ENCODE data around the gene RNASE11.

The RNASE11 gene

GRCh38 chr14:20587489-20588154 lies at the start of gene RNASE11:
Gene RNASE11 (minus strand): TSS chr14:20588001.
- POLR2A ChIA-PET = no interaction called here
- no peak for DNase-seq (ENCODE audit: low read depth, low spot score)
- no peak for TF ChIP-seq CTCF (IDR thresholded peaks at IDR 0.05; ENCODE audit: insufficient read depth, low read length, missing control alignments)
- H3K4me3 ChIP-seq (ENCODE audit: low read depth, low read length) = no peak within 1 kb of the TSS
- CTCF ChIA-PET = interaction anchor here (0.7 kb wide), 1 partner anchor 57 kb away, joined by 4 read pairs; no protein-coding TSS in a partner anchor

DNA sequence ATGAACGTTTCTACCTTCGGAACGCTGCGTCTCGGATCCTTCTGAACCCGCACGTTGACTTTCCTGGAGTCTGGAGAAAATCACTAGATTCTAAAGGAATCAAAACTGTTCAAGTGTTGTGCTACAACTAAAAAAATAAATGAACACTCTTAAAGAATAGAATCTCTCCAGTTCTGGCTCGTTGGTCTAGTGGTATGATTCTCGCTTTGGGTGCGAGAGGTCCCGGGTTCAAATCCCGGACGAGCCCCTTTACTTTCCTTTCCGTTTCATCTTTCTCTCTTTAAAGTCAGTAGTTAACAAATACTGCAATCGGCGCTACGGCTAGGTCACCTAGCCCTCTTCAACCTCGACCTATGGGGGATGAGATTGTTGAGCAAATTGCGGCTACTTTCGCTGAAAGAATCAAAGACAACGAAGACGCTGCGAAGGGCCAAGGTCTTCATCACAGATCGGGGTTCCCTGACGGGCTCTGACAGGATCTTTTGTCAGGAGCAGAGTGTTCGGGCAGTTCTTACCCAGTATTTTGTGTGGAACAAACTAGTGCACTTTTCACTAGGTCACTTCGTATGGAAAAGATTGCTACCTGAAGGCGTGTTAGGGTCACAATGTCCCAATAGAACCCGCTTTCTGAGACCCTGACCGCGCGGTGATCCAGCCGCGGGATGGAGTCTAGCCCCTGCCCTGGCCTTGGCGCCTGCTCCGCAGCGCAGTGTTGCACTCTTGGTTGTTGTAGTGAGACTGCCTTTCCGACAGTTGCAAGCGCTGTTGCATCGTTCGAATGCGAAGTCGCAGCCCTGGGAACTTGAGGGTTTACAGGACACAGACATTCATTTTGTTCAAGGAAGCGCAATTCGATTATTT lies 45.3 kb upstream of the RNASE11 start:
- ChIA-PET POLR2A (no interaction called here), CTCF (interaction anchor here (1.4 to 3.6 kb wide), 2 partner anchors 19 to 49 kb away, joined by 9 to 15 read pairs; no protein-coding TSS in a partner anchor)
- TF ChIP-seq CTCF (IDR thresholded peaks at IDR 0.05; ENCODE audit: insufficient read depth, low read length, missing control alignments) = no peak
- H3K4me3 ChIP-seq (ENCODE audit: low read depth, low read length) = peak overlapping the region; percentile 57
- peak; percentile 53 for DNase-seq (ENCODE audit: low read depth, low spot score)

DNA sequence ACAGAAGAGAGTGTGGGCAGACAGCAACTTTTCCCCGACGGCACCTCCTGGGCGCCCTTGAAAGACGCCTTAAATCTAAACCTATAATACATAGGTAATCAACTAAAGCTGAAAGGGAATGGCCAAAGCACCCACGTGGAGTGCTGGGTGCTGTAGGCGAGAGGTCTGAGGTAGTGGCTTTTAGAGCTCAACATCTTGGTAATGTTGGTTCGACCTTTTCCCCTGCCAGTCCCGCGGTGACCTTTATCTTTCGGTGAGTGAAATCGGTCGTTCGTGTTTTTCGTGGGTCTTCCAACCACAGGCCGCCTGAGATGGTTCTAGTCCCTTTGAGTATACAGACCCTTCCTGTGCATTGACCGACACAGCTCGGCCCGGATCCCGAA lies 44.6 kb upstream of the RNASE11 start:
- ChIA-PET CTCF (interaction anchor here (1.0 to 3.6 kb wide), 3 partner anchors 18 to 59 kb away, joined by 5 to 15 read pairs (median 9); no protein-coding TSS in a partner anchor), POLR2A (no interaction called here)
- no peak for DNase-seq (ENCODE audit: low read depth, low spot score)
- H3K4me3 ChIP-seq (ENCODE audit: low read depth, low read length) = peak overlapping the region; percentile 57
- no peak for TF ChIP-seq CTCF (IDR thresholded peaks at IDR 0.05; ENCODE audit: insufficient read depth, low read length, missing control alignments)

- no peak for DNase-seq (ENCODE audit: low read depth, low spot score)
- H3K4me3 ChIP-seq (ENCODE audit: low read depth, low read length) = peak overlapping the region; percentile 57
- no peak for TF ChIP-seq CTCF (IDR thresholded peaks at IDR 0.05; ENCODE audit: insufficient read depth, low read length, missing control alignments)
- CTCF ChIA-PET = interaction anchor here (1.0 to 3.6 kb wide), 3 partner anchors 18 to 59 kb away, joined by 5 to 15 read pairs (median 9); no protein-coding TSS in a partner anchor
- POLR2A ChIA-PET = interaction anchor here (1.7 kb wide), 1 partner anchor 289 kb away, joined by 3 read pairs; the partner anchor contains the start of gene PARP2
These were observed 44.1 kb upstream of the RNASE11 start for GRCh38 chr14:20631880-20632389.

DNA sequence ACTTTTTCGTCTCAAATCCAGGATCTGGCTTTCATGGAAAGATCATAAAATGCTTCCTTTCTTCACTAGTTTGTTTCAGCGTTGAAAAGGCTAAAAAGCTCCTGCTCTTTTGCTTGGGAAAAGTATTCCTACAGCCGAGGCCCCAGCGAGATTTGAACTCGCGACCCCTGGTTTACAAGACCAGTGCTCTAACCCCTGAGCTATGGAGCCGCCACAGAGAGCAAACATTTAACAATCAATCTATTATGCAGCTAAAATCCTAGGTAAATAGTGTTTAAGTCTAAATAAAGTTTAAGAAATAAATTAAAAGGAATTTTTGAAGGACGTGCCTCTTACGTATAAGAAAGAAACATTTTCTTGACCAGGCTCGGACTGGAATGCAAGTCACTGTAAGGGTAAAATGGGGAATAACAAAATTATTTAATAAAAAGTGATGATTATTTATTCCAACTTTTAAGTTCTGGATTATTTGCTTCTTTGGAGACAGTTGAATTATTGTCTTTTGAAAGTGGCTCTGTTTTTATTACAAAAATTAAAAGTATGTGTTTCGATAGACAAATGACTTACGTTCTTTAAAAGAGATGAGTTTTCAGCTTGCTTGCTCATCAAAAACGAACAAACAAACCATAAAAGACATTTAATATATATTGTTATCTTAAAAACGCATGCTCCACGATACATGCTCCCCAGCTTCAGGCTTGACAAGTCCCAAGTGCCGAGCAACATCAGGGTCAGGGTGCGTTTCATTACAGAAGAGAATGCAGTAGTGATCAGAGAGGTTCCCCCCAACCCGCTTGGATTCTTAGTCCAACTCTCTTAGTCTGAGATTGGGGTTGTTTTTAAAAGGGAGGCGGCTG lies 43.5 kb upstream of the RNASE11 start:
- ChIA-PET POLR2A (interaction anchor here (1.0 to 1.7 kb wide), 2 partner anchors 21 to 288 kb away, joined by 3 read pairs; partner anchors contain the start of gene PARP2), CTCF (interaction anchor here (1.0 to 3.6 kb wide), 5 partner anchors 17 to 60 kb away, joined by 4 to 15 read pairs (median 6); no protein-coding TSS in a partner anchor)
- peak overlapping the region; percentile 57 for H3K4me3 ChIP-seq (ENCODE audit: low read depth, low read length)
- TF ChIP-seq CTCF (IDR thresholded peaks at IDR 0.05; ENCODE audit: insufficient read depth, low read length, missing control alignments) = no peak
- DNase-seq (ENCODE audit: low read depth, low spot score) = no peak

Data from AG04449 (cell line).